ENCODE results near the gene PJVK. TPM values are rescaled to one million over a fixed set of nuclear protein-coding genes. Genes with fewer than 3 reads are reported as not detected.

Gene PJVK
- total and polyA plus RNA-seq, 10 of the 15 experiments (the other 5 are each of a cell fraction or from before 2014, with no cell fraction given), result 1.8 to 6.8 (median 3.2) TPM

- BruUV-seq (replicated peaks), result TSS peak; percentile 61
- Histone ChIP-seq H3K4me1 (ENCODE audit: control insufficient read depth, insufficient read depth, low read length) (peaks cover 9% of the 10 kb centered on the region), H2AFZ (ENCODE audit: control insufficient read depth, low read depth, low read length) (peak overlapping the region; percentile 95), H3K36me3 (ENCODE audit: control insufficient read depth in 2 of 2, insufficient read depth in 2 of 2, low read length in 1 of 2) (peaks cover 3 to 20% of the 10 kb centered on the region in 2 experiments; a peak in 3 of 4 replicates), H3K27ac (ENCODE audit: control insufficient read depth, insufficient read depth) (peak overlapping the region; percentile 94), H3K79me2 (ENCODE audit: control insufficient read depth, insufficient read depth, low read length) (peaks cover 28% of the 10 kb centered on the region), H3K9ac (ENCODE audit: control insufficient read depth, insufficient read depth, low read length) (peak overlapping the region; percentile 99), H3K27me3 (replicated peaks in 1 of 2; ENCODE audit: control insufficient read depth in 2 of 2, insufficient read depth in 2 of 2, low read length in 1 of 2) (no peaks in the 10 kb centered on the region), H4K20me1 (ENCODE audit: control insufficient read depth, insufficient read depth) (no peaks in the 10 kb centered on the region), H3K4me3 (peak overlapping the region; percentile 94), H3K4me2 (ENCODE audit: control insufficient read depth, insufficient read depth) (peak overlapping the region; percentile 84), H3K9me3 (replicated peaks; ENCODE audit: control insufficient read depth, insufficient read depth, low read length) (no peaks in the 10 kb centered on the region)
- CTCF ChIA-PET, result interaction anchor here (0.7 to 5.5 kb wide), 11 partner anchors 9 to 337 kb away, joined by 3 to 41 read pairs (median 3); no protein-coding TSS in a partner anchor
- POLR2A ChIA-PET, result interaction anchor here (0.6 to 3.2 kb wide), 13 partner anchors 8 to 349 kb away, joined by 3 to 21 read pairs (median 4); no protein-coding TSS in a partner anchor
- FAIRE-seq (no peak), ATAC-seq (peak; percentile 1), DNase-seq (ENCODE audit: low read depth, low spot score) (no peak)
- RAD21 ChIA-PET (ENCODE audit: unreplicated experiment), result interaction anchor here (0.9 to 3.5 kb wide), 10 partner anchors 17 to 337 kb away, joined by 3 to 26 read pairs (median 3); partner anchors contain the start of gene RBM45
- SMC1A ChIA-PET (ENCODE audit: uncharacterized antibody, unreplicated experiment), result interaction anchor here (1.1 to 4.7 kb wide), 14 partner anchors 9 to 215 kb away, joined by 3 to 24 read pairs (median 6); no protein-coding TSS in a partner anchor
- WGBS (ENCODE audit: insufficient coverage, insufficient replicate concordance, low lambda C conversion rate, missing lambda C conversion rate), result 8% methylated on average over 18 of the region's 18 CpGs
- intact Hi-C loops (cut with micrococcal nuclease; ENCODE audit: unreplicated experiment), result loop anchor here (1.0 kb wide), 1 partner anchor 36 kb away; no protein-coding TSS in a partner anchor
- in situ Hi-C loops (cut with MboI), result no loop called here
- TF ChIP-seq REST (IDR thresholded peaks at IDR 0.05; ENCODE audit: low read depth, low read length) (no peak), CBX5 (IDR thresholded peaks at IDR 0.05; ENCODE audit: low read depth) (peak; percentile 34; the same call in 1 of the 2 replicates), ELK1 (IDR thresholded peaks at IDR 0.05; ENCODE audit: low read depth, low read length) (no peak), MTA3 (IDR thresholded peaks at IDR 0.05; ENCODE audit: borderline replicate concordance, low read length) (peak; percentile 76; the same call in 1 of the 2 replicates), E4F1 (IDR thresholded peaks at IDR 0.05; ENCODE audit: borderline replicate concordance, partially characterized antibody) (no peak), MLLT1 (IDR thresholded peaks at IDR 0.05) (0 out of 2 replicates have a peak, but pooled peaks have one; percentile 49), TCF3 (IDR thresholded peaks at IDR 0.05; ENCODE audit: borderline replicate concordance, insufficient read depth, low read depth, low read length) (no peak), EP300 (IDR thresholded peaks at IDR 0.05; ENCODE audit: borderline replicate concordance in 1 of 2, control insufficient read depth in 1 of 2, low read depth in 2 of 2, low read length in 2 of 2) (no peak), SRF (IDR thresholded peaks at IDR 0.05; ENCODE audit: low read depth in 2 of 2, low read length in 2 of 2) (no peak), POU2F2 (IDR thresholded peaks at IDR 0.05; ENCODE audit: borderline replicate concordance, low read depth, low read length) (peak; percentile 57; the same call in 1 of the 3 replicates), RUNX3 (IDR thresholded peaks at IDR 0.05; ENCODE audit: low read length) (peak; percentile 92)
Observed at GRCh38 chr2:178449700-178450523, 1.3 kb upstream of the PJVK start.
